LNCaP clone FGC (cell line): ENCODE measurements around the gene CCNE1.
A peak's percentile ranks its signal among the peaks of the same experiment; 100 is the strongest.

Experiments used
- DNase-seq: peaks from one replicate; pipeline ENCODE4 v3.0.0-alpha.2; 2011; ENCODE audit warnings: low read depth
- H3K4me3 ChIP-seq: 2 replicates; pipeline ENCODE4 v1.5.1; 2011; ENCODE audit warnings: mild to moderate bottlenecking, low read depth, low read length, control low read depth
- CTCF ChIP-seq: IDR thresholded peaks from 2 replicates; pipeline ENCODE4 v1.5.1; 2012; ENCODE audit warnings: mild to moderate bottlenecking; ENCODE audit not compliant: control insufficient read depth, insufficient read depth; ENCODE audit errors: extremely low read depth

The CCNE1 gene

GRCh38 chr19:29781386-29782259 lies 30.2 kb upstream of the CCNE1 start:
- H3K4me3 ChIP-seq, result no peak overlapping the region
- DNase-seq, result no peak
- TF ChIP-seq CTCF, result no peak

DNA sequence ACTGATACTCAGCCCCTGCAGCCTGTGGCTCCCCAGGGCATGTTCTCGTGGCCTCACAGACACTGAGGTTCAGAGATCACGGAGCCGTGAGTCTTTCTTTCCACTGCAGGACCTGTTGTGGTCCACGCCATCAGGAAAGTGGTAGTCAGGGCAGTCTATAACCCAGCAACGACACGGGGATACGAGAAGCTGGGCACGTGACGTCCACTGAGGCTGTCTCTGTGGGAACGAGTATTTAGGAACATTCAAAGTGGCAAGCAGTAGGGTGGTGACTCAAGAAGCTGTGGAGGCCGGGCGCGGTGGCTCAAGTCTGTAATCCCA lies 29.6 kb upstream of the CCNE1 start:
- no peak for DNase-seq
- no peak overlapping the region for H3K4me3 ChIP-seq
- TF ChIP-seq CTCF, result no peak

- H3K4me3 ChIP-seq, result no peak overlapping the region
- DNase-seq, result no peak
- no peak for TF ChIP-seq CTCF
These were observed 28.1 kb upstream of the CCNE1 start for GRCh38 chr19:29783627-29784190.

DNA sequence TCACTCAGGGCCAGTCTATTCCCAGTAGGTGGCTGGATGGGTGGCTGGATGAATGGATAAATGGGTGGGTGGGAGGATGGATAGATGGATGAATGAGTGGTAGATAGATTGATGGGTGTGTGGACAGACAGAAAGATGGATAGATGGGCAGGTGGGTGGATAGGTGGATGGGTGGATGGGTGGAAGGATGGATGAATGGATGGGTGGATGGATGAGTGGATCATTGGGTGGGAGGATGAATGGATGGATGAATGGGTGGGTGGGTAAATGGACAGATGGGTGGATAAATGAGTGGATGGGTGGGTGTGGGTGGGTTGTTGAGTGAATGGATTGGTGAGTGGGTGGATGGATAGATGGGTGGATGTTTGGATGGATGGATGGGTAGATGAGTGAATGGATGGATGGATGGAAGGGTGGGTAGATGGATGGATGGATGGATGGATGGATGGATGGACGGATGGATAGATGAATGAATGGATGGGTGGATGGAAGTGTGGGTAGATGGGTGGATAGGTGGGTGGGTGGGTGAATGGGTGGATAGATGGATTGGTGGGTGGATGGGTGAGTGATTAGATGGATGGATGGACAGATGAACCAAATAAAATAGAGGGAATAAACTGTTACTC lies 27.1 kb upstream of the CCNE1 start:
- DNase-seq, result no peak
- no peak for TF ChIP-seq CTCF
- H3K4me3 ChIP-seq, result no peak overlapping the region

GRCh38 chr19:29785360-29785759 lies 26.4 kb upstream of the CCNE1 start:
- no peak overlapping the region for H3K4me3 ChIP-seq
- no peak for DNase-seq
- TF ChIP-seq CTCF, result no peak

DNA sequence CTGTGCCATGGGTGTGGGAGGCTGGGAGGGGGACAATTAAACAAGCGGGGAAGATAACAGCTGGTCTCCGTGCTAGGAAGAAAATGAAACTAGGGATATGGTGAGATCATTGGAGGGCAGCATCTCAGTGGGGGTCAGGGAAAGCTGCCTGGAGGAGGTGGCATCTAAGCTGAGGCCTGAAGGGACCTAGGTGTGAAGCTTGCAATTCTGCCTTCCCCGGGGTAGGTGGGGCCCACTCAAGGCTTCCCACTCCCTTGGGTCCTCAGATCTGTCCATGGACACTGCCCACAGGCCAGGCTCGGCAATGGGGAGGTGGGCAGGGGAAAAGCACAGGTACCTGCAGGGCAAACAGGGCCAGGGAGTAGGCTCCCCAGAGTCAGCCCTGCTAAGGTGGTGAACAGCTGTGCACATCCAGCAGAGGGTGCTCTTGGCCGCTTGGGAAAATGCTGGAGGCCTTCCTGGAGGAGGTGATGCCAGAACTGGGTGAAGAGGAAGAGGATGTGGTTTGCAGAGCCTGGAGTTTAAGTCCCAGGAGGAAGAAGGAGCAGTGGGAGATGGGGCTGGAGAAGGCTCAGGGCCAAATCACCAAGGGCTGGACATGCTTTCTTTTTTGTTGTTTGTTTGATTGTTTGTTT lies 25.7 kb upstream of the CCNE1 start:
- no peak for DNase-seq
- TF ChIP-seq CTCF, result 0 out of 2 replicates have a peak, but pooled peaks have one; percentile 3
- H3K4me3 ChIP-seq, result no peak overlapping the region
